WTC11 (cell line): ENCODE measurements around the gene ADRA2C.

Experiments used
- ATF3 ChIP-seq: sonication (generic); formaldehyde crosslinking; conservative IDR thresholded peaks from 2 replicates; pipeline ENCODE4 v1.8.1; 2022; ENCODE audit warnings: mild to moderate bottlenecking, missing genetic modification reagents
- CTCF ChIP-seq: fragments of 200-600 bp; IDR thresholded peaks from 2 replicates; pipeline ENCODE4 v1.8.0; 2022; ENCODE audit warnings: antibody characterized with exemption
- MAX ChIP-seq: sonication (generic); formaldehyde crosslinking; IDR thresholded peaks from 2 replicates; pipeline ENCODE4 v1.8.0; 2022; ENCODE audit warnings: mild to moderate bottlenecking, missing genetic modification reagents
- MYBL2 ChIP-seq: sonication (generic); formaldehyde crosslinking; IDR thresholded peaks from 2 replicates; pipeline ENCODE4 v1.8.1; 2023; ENCODE audit warnings: mild to moderate bottlenecking, moderate library complexity, missing genetic modification reagents
- NR2C2 ChIP-seq: sonication (generic); formaldehyde crosslinking; IDR thresholded peaks from 2 replicates; pipeline ENCODE4 v1.8.0; 2022; ENCODE audit warnings: mild to moderate bottlenecking, missing genetic modification reagents
- ZNF138 ChIP-seq: sonication (generic); formaldehyde crosslinking; conservative IDR thresholded peaks from 2 replicates; pipeline ENCODE4 v1.8.1; 2022; ENCODE audit warnings: mild to moderate bottlenecking, moderate library complexity, missing genetic modification reagents

GRCh38 chr4:3811621-3812020 is 45.4 kb downstream of the ADRA2C start:
- TF ChIP-seq NR2C2 (CRISPR knock-in tag), result no peak
- no peak for TF ChIP-seq ATF3 (CRISPR knock-in tag)
- no peak for TF ChIP-seq CTCF
- no peak for TF ChIP-seq ZNF138 (CRISPR knock-in tag)
- TF ChIP-seq MAX, result no peak
- no peak for TF ChIP-seq MYBL2 (CRISPR knock-in tag)
